GM20000 (cell line): ENCODE measurements around the gene HDAC4.

Experiments used
- DNase-seq: peaks from one replicate; pipeline ENCODE4 v3.0.0; 2012; ENCODE audit warnings: low spot score
- CTCF ChIP-seq: IDR thresholded peaks from 2 replicates; pipeline ENCODE4 v1.5.1; 2012; ENCODE audit warnings: mild to moderate bottlenecking, control low read depth; ENCODE audit errors: extremely low read depth, missing control alignments

HDAC4 gene

GRCh38 chr2:239188536-239188935, 212.3 kb downstream of the HDAC4 start:
- DNase-seq: no peak
- TF ChIP-seq CTCF: no peak

GRCh38 chr2:239187464-239188253, 213.2 kb downstream of the HDAC4 start:
- TF ChIP-seq CTCF: no peak
- DNase-seq: no peak

GRCh38 chr2:239186516-239187357, 214.1 kb downstream of the HDAC4 start:
- no peak for DNase-seq
- TF ChIP-seq CTCF: no peak

- TF ChIP-seq CTCF: no peak
- DNase-seq: no peak
Observed at GRCh38 chr2:239184968-239185903, 215.6 kb downstream of the HDAC4 start.

- no peak for TF ChIP-seq CTCF
- DNase-seq: no peak
Observed at GRCh38 chr2:239184179-239184578, 216.6 kb downstream of the HDAC4 start.

- DNase-seq: no peak
- TF ChIP-seq CTCF: no peak
Observed at GRCh38 chr2:239182981-239183791, 217.6 kb downstream of the HDAC4 start.
